GM06990 (cell line): ENCODE results near the gene ARHGAP24.

Source experiments
- DNase-seq: peaks from one replicate; pipeline ENCODE4 v3.0.0-alpha.2; 2011; ENCODE audit not compliant: insufficient read length; ENCODE audit errors: extremely low read depth
- H3K27me3 ChIP-seq: replicated peaks from 2 replicates; pipeline ENCODE4 v1.6.0; 2011; ENCODE audit warnings: low read length; ENCODE audit not compliant: control insufficient read depth, insufficient read depth
- H3K36me3 ChIP-seq: 2 replicates; pipeline ENCODE4 v1.5.1; 2011; ENCODE audit warnings: low read length; ENCODE audit not compliant: control insufficient read depth, insufficient read depth
- H3K4me3 ChIP-seq: replicated peaks from 2 replicates; pipeline ENCODE4 v1.5.1; 2011; ENCODE audit warnings: low read depth, mild to moderate bottlenecking, control low read depth, low read length
- TF ChIP-seq, protein P1 (sequence below): IDR thresholded peaks from 2 replicates; pipeline ENCODE4 v1.5.1; 2011; ENCODE audit warnings: low read length, control low read depth, mild to moderate bottlenecking, inconsistent platforms; ENCODE audit not compliant: insufficient read depth, poor library complexity, severe bottlenecking

ARHGAP24 gene

DNA sequence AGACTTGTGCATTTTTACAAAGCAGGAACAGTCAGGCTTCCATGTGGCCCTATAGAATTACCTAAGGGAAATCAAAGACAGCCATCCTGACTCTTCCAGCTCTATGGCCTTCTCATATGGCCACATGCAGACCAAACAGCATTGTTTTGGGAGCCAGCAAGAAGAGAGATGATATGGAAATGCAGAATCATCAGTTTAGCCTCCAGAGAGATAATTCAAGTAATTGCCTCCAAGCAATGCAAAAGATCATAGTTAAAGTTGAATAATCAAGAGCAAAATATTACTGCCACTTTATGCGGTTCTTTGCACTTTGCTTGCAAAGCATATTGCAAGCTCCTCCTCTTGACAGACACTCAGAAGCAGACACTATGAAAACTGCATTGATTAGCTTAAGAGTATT lies 207.4 kb downstream of the ARHGAP24 start:
- TF ChIP-seq, protein P1, sequence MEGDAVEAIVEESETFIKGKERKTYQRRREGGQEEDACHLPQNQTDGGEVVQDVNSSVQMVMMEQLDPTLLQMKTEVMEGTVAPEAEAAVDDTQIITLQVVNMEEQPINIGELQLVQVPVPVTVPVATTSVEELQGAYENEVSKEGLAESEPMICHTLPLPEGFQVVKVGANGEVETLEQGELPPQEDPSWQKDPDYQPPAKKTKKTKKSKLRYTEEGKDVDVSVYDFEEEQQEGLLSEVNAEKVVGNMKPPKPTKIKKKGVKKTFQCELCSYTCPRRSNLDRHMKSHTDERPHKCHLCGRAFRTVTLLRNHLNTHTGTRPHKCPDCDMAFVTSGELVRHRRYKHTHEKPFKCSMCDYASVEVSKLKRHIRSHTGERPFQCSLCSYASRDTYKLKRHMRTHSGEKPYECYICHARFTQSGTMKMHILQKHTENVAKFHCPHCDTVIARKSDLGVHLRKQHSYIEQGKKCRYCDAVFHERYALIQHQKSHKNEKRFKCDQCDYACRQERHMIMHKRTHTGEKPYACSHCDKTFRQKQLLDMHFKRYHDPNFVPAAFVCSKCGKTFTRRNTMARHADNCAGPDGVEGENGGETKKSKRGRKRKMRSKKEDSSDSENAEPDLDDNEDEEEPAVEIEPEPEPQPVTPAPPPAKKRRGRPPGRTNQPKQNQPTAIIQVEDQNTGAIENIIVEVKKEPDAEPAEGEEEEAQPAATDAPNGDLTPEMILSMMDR = no peak
- no peaks in the 10 kb centered on the region for H3K36me3 ChIP-seq
- H3K4me3 ChIP-seq = no peak overlapping the region
- H3K27me3 ChIP-seq = no peaks in the 10 kb centered on the region
- no peak for DNase-seq

DNA sequence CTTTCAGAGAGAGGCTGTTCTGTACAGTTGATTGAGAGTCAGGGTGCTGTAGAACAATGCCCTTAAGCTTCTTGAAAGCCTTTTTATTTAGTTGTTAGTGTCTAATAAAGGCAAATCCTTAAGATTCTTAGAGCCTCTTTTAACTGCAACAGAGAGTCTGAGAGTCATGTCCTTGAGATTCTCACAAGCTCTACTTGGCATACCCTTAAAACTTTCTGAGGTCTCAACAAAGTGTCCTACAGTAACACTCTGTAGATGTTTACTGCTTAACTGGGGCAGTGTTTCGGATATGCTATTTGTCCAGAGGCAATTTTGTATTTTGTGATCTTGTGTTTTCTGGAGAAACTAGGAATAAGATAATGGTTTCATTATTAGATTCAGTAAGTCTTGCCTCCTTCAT lies 209.7 kb downstream of the ARHGAP24 start:
- no peak overlapping the region for H3K4me3 ChIP-seq
- TF ChIP-seq, protein P1 = no peak
- no peaks in the 10 kb centered on the region for H3K36me3 ChIP-seq
- H3K27me3 ChIP-seq = no peaks in the 10 kb centered on the region
- no peak for DNase-seq

DNA sequence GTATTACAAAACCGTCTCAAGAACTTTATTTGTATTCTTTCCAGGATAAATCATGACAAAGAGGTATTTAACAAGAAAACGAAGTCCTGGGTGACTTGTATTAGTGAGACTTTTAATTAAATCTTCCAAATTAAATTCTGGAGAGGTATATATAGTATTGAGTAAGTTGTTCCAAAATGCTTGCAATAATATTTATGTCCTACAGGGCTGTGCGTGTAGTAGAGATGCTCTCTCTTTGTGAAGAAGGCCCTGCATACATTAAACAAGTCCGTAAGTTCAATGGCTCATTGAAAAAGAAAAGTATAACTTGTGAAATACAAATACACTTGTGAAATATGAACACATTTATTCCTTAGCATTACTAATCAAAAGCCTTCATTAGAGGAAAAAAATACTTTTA lies 211.4 kb downstream of the ARHGAP24 start:
- DNase-seq = no peak
- no peaks in the 10 kb centered on the region for H3K27me3 ChIP-seq
- H3K4me3 ChIP-seq = no peak overlapping the region
- TF ChIP-seq, protein P1 = no peak
- H3K36me3 ChIP-seq = no peaks in the 10 kb centered on the region

DNA sequence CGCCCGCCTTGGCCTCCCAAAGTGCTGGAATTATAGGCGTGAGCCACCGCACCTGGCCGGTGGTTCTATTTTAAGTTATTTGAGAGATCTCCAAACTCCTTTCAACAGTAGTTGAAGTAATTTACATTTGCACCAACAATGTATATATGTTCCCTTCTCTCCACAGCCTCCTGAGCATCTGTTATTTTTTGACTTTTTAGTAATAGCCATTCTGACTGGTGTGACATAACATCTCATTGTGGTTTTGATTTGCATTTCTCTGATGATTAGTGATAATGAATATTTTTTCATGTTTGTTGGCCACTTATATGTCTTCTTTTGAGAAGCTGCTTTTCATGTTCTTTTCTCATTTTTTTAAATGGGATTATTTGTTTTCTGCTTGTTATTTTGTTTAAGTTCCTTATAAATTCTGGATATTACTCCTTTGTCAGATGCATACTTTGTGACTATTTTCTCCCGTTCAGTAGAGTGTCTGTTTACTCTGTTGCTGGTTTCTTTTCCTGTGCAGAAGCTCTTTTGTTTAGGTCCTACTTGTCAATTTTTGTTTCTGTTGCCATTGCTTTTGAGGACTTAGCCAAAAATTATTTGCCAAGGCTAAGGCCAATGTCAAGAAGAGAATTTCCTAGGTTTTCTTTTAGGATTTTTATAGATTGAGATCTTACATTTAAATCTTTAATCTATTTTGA lies 213.2 kb downstream of the ARHGAP24 start:
- DNase-seq = no peak
- Histone ChIP-seq H3K27me3 (no peaks in the 10 kb centered on the region), H3K4me3 (no peak overlapping the region), H3K36me3 (no peaks in the 10 kb centered on the region)
- TF ChIP-seq, protein P1 = no peak

DNA sequence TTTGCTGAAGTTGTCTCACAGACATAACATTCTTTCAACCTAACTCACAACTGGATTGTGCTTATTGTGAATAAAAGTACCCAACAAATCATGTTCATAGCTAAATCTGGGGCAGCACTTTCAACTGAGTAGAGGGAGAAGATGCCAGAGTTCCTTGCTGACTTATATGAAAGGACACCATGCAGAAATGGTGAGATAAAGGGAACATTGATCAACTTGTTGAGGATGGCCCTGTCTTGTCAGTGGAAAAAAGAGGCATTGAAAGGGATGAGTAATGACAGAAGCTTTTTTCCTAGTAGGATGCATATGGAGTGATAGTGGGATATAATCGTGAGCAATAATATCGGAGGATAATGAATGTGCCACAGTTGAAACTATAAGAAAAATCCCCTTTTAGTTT lies 221.7 kb downstream of the ARHGAP24 start:
- DNase-seq = no peak
- TF ChIP-seq, protein P1 = no peak
- Histone ChIP-seq H3K36me3 (no peaks in the 10 kb centered on the region), H3K27me3 (no peaks in the 10 kb centered on the region), H3K4me3 (no peak overlapping the region)

DNA sequence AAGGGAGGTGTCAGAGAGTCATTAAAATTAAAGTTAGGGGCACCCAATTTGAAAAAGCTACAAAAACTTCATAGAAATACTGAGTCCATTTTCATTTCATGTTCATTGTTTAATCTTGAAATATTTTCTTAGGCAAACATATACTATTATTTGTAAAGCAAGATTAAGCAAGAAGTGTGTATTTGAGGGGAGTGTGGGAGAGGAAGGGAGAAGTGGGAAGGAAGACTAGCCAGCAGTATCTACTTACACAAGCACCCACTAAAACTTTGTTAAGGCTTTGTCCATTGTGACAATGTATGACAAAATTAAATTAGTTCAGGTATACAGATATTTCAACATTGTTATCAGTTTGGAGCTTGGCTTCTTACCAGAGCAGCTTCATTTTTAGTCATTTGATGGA lies 222.9 kb downstream of the ARHGAP24 start:
- no peaks in the 10 kb centered on the region for H3K27me3 ChIP-seq
- H3K36me3 ChIP-seq = no peaks in the 10 kb centered on the region
- TF ChIP-seq, protein P1 = no peak
- no peak overlapping the region for H3K4me3 ChIP-seq
- no peak for DNase-seq
